PFSK-1 (cell line): ENCODE results near the gene ELOVL2.

Experiments
- FOXP2 ChIP-seq: optimal IDR thresholded peaks from 2 replicates; pipeline ENCODE3; 2011; ENCODE audit warnings: borderline replicate concordance, control low read depth, inconsistent platforms; ENCODE audit not compliant: insufficient read depth; ENCODE audit errors: extremely low read length, extremely low read depth
- POLR2AphosphoS5 ChIP-seq: IDR thresholded peaks from 2 replicates; pipeline ENCODE4 v1.6.1; 2012; ENCODE audit warnings: low read depth, mild to moderate bottlenecking, control low read depth, low read length, moderate library complexity
- SIN3A ChIP-seq: IDR thresholded peaks from 2 replicates; pipeline ENCODE4 v1.6.1; 2012; ENCODE audit warnings: mild to moderate bottlenecking, low read length, moderate library complexity, borderline replicate concordance; ENCODE audit not compliant: insufficient read depth
- TAF1 ChIP-seq: IDR thresholded peaks from 2 replicates; pipeline ENCODE4 v1.6.1; 2012; ENCODE audit warnings: low read length, control low read depth, borderline replicate concordance; ENCODE audit not compliant: insufficient read depth
- TF ChIP-seq, protein P1 (sequence below), 2 experiments: IDR thresholded peaks; 2 replicates each; pipeline versions ENCODE4 v1.6.1 to v1.8.0; 2011 to 2012; ENCODE audit warnings: low read depth in 2 of 2, low read length in 2 of 2, control low read depth in 1 of 2, inconsistent platforms in 1 of 2, mild to moderate bottlenecking in 1 of 2, moderate library complexity in 1 of 2; ENCODE audit not compliant: insufficient read depth in 1 of 2

The ELOVL2 gene

DNA sequence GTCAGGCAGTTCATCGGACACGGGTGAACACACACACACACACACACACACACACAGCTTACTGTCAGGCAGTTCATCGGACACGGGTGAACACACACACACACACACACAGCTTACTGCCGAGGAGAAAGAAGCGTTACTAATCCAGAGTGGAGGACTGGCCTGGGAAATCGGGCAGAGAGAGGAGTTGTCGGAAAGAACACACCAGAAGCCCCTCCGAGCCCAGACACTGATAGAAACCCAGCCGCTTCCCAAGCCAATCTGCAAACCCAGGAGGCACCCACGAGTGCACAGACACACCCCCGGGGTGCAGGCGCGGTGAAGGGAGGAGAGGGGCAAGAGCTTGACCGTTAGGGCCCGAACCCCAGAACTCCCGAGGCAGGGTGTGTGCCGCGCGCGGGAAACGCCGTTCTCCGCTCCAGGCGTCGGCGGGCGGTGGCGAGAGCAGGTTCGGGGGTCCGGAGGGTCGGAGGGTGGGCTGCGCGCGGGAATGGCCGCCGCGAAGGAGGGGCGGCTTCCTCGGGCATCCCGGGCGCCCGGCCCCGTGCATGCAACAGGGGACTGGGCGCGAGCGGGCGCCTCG is 636 bp downstream of the ELOVL2 start:
- TF ChIP-seq, protein P1, sequence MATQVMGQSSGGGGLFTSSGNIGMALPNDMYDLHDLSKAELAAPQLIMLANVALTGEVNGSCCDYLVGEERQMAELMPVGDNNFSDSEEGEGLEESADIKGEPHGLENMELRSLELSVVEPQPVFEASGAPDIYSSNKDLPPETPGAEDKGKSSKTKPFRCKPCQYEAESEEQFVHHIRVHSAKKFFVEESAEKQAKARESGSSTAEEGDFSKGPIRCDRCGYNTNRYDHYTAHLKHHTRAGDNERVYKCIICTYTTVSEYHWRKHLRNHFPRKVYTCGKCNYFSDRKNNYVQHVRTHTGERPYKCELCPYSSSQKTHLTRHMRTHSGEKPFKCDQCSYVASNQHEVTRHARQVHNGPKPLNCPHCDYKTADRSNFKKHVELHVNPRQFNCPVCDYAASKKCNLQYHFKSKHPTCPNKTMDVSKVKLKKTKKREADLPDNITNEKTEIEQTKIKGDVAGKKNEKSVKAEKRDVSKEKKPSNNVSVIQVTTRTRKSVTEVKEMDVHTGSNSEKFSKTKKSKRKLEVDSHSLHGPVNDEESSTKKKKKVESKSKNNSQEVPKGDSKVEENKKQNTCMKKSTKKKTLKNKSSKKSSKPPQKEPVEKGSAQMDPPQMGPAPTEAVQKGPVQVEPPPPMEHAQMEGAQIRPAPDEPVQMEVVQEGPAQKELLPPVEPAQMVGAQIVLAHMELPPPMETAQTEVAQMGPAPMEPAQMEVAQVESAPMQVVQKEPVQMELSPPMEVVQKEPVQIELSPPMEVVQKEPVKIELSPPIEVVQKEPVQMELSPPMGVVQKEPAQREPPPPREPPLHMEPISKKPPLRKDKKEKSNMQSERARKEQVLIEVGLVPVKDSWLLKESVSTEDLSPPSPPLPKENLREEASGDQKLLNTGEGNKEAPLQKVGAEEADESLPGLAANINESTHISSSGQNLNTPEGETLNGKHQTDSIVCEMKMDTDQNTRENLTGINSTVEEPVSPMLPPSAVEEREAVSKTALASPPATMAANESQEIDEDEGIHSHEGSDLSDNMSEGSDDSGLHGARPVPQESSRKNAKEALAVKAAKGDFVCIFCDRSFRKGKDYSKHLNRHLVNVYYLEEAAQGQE (IDR thresholded peaks at IDR 0.05; ENCODE audit: insufficient read depth in 1 of 2, low read depth in 2 of 2, low read length in 2 of 2) = no peak
- TF ChIP-seq FOXP2 (no peak), POLR2AphosphoS5 (no peak), TAF1 (no peak), SIN3A (0 out of 2 replicates have a peak, but pooled peaks have one; percentile 16)

GRCh38 chr6:11042750-11043377 is 1.2 kb downstream of the ELOVL2 start:
- TF ChIP-seq POLR2AphosphoS5 = no peak
- no peak for TF ChIP-seq FOXP2
- no peak for TF ChIP-seq SIN3A

- TF ChIP-seq, protein P1 (IDR thresholded peaks at IDR 0.05; ENCODE audit: insufficient read depth in 1 of 2, low read depth in 2 of 2, low read length in 2 of 2) = no peak
- no peak for TF ChIP-seq SIN3A
- TF ChIP-seq TAF1 = no peak
- TF ChIP-seq FOXP2 = no peak
Observed at GRCh38 chr6:11042025-11042749, 1.9 kb downstream of the ELOVL2 start.

DNA sequence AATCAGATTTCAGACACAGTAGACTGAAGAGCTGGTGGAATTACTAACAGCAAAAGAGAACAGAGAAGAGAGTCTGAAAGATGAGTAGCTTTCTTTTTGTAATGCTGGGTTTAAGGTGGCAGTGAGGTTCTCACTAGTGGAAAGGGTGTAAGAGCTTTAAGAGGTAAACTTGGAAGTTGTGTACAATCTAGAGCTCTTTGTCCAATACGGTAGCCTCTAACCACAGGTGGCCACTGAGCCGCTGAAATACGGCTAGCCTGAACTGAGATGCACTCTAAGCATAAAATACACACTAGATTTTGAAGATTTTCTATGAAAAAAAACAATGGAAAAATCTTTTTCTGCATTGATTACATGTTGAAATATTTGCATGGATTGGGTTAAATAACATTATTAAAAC is 4.0 kb downstream of the ELOVL2 start:
- TF ChIP-seq POLR2AphosphoS5 (no peak), FOXP2 (no peak), TAF1 (no peak), SIN3A (no peak)
- TF ChIP-seq, protein P1 (IDR thresholded peaks at IDR 0.05; ENCODE audit: insufficient read depth in 1 of 2, low read depth in 2 of 2, low read length in 2 of 2) = no peak

GRCh38 chr6:11039040-11039439 is 5.1 kb downstream of the ELOVL2 start:
- TF ChIP-seq, protein P1 (IDR thresholded peaks at IDR 0.05; ENCODE audit: insufficient read depth in 1 of 2, low read depth in 2 of 2, low read length in 2 of 2) = no peak
- TF ChIP-seq FOXP2 (no peak), SIN3A (no peak), POLR2AphosphoS5 (no peak)
